IPS DF 4.7 (cell line): ENCODE measurements around the gene THBS4.

Source experiments
- DNase-seq: peaks from one replicate; pipeline ENCODE4 v3.0.0-alpha.2; 2013; ENCODE audit warnings: low spot score; ENCODE audit errors: extremely low read depth

THBS4 gene

DNA sequence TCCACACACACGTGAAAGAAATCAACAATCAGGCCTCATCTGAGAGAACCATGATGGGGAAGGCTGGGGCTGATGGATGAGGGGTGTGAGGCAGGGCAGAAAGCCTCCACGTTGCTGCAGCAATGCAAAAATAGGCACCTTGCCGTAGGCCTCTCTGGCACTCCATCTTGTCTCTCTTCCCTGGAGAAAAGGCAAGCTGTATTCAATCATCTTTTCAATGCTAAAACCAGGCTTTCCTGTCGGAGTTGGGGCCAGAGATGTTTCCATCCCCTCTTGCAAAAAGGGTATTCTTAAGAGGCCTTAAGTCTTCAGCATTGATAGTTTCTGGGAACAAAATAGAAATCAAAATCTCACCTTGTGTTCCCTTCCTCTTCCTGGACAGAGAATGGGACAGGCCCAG lies 80.9 kb downstream of the THBS4 start:
- no peak for DNase-seq

DNA sequence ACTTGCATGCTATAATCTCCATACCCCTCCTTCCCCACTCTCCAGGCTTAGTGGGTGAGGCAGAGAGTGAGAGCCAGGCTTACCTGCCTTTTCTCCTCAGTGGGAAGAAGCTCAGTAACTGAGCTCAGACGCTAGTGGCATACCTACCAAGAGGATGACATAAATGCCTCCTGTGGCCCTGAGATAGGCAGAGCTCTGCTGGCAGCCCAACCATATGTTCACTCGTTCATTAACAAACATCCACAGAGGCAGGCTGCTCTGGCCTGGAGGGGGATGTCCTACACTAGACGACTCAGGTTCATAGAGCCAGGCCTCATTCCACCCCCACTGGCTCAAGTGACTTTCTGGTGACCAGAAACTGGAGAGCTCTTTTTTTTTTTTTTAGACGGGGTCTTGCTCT lies 81.3 kb downstream of the THBS4 start:
- no peak for DNase-seq

DNA sequence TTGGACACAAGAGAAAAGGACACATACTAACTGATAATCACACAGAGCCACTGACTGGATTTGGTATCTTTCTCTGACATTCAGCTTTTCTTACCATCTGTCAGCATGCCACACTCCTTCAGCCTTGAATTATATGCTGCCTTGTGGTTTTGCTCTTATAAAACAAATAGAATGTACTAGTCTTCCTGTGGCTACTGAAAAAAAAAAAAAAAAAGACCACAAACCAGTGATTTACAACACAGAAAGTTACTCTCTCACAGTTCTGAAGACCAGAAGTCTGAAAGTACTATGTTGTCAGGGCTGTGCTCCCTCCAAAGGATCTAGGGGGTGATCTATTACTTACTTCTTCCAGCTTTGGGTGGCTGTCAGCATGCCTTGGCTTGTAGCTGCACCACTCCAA lies 82.3 kb downstream of the THBS4 start:
- DNase-seq: no peak

DNA sequence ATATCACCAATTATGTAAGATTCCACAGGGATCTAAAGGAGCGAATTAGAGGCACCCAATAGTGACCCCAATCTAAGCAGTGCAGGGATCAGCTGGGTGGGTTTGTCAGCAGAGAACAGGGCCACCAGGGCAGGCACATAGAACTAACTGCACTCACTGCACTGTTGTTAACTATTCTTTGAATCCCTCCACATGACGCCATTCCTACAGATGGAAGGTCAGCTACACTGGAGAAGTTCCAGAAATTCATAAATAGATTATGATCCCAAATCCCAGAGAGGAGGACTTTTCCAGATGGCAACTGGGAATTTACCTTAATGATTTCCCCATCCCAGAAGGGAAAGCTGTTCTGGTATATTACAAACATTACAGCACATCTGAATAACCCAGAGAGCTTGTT lies 84.2 kb downstream of the THBS4 start:
- DNase-seq: no peak

DNA sequence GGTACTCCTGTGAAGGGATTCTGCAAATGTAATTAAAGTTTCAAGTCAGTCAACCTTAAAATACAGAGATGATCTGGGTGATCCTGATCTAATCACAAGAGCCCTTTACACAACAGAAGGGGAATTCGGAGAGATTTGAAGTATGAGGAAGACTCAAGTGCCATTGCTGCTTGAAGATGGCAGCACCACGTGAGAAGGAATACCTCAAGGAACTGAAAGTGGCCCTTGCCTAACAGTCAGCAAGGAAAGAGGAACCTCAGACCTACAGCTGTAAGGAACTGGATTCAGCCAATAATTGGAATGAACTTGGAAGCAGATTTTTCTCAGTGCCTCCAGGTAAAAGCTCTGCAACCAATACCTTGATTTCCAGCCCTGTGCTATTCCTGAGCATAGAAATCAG lies 87.4 kb downstream of the THBS4 start:
- no peak for DNase-seq

DNA sequence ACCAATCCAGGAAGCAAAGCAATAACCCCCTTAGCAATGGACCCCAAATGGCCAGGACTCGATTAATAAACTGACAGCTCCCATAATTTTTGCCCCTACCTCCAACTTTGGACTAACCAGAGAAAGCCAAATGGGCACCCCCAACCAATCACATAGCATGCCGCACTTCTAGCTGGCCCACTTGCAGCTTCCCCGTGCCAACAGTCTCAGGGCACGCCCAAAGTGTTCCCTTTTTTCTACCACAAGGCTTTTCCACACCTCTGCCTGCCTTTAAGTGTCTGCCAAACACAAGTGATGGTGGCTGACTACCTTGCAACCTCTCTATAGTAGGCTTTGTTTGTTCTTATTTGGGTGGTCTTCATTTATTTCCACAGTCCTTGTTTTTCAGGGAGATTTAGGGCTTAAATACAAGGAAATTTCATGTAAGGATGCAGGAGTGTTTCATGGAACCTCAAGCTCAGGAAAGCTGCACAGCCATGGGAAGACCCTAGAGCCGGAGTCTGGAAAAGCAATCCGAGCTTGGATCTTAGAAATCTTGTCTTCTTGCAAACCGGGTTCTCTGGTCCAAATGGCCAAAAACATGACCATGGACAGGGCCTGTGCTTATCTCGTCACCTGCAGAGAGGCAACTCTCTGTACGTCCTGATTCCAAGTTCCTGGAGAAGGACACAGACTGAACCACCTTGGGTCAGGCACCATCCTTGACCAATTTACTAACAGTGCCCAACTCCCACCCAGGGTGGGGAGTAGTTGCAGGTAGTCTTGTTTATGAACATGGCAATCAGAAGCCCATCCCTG lies 89.2 kb downstream of the THBS4 start:
- no peak for DNase-seq

DNA sequence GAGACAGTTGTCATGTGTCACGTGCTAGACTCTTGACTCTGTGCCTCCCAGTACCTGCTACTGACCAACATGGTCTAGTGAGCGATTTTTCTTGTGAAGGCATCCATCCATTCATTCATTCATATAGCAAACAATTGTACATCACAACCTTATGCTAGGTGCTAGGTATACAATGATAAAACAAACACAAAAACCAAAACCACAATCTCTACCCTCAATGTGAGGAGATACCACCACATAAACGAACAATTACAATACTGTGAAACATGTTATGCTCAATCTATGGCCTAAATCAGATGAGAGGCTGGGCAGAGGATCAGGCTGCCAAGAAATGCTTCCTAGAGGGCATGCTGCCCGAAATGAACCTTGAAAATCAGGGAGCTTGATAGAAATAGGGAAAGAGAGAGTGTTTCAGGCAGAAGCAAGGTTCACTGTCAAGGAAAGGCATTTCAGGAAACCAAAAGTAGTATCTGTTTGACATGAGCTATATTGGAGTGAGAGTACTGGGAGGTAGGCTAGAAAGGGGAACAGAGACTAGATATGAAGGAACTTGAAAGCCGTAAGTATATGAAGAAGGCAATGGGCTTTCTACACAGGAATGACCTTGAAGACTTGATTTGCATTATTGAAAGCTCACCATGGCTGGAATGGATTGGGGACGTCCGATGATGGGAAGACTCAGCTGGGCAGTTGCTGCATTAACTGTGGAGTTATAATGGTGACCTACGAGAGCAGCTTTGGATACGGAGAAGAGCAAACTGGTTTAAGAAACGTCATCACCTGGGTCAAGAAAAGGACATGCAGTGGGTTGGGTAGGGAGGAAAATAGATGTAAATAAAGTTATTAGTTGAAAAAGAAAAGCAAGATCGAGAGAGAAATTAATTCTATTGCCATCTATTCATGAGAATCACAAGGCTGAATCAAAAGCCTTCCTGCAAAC lies 90.1 kb downstream of the THBS4 start:
- DNase-seq: no peak

DNA sequence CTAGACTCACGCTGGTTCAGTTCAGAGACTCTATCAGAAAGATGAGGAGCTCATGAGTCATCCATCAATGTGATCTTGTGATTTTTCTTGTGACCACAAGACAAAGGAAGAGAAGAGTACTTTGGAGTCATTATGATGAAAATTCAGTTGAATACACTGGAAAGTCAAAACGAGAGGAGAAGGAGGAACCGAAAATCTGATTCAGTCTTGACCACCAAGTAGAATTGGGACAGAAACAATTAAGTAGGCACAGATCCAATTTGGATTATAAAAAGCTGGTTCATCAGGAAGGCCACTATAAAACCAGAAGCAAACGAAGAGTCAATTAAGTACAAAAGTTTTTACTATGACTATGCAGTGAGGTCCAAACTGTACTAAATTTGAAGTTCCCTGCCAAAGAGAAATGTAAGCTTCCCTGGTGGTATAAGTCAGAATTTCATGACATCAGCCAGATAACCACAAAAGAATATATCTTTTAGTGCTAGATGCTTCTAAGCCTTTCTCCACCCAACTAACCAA lies 90.9 kb downstream of the THBS4 start:
- no peak for DNase-seq

DNA sequence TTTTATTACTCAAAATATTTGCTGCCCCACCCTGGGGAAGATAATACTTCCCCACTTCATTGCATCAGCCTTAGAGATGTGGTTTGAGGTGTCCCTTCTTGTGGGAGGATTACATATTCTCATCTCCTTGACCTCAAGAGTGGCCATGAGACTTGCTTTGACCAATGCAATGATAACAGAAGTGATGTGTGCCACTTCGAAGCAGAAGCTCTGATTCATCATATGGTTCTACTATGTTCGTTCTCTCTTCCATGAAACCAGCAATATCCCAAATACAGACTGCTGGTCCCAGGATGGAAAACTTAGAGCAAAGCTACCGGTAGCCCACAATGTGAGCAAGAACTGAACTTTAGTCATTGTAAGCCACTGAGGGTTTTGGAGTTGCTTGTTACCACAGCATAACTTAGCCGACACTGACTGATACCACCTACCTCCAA lies 92.0 kb downstream of the THBS4 start:
- no peak for DNase-seq

DNA sequence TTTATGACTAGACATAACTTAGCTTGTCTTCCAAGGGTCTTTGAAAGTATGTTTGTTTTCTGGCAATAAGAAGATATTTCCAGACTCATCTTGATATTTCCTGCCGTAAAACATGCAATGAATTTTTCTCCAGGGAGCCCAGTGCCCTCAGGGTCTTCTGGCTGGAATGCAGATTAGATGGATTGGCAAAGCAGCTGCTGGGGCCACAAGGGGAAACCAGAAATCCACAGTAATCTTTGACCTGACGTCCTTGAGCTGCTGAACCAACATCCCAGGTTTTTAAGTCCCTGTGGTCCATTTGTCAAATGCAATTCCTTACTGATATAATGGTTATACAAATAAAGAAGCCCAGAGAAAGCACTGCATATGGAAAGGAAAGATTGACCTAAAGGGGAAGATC lies 93.0 kb downstream of the THBS4 start:
- DNase-seq: no peak

DNA sequence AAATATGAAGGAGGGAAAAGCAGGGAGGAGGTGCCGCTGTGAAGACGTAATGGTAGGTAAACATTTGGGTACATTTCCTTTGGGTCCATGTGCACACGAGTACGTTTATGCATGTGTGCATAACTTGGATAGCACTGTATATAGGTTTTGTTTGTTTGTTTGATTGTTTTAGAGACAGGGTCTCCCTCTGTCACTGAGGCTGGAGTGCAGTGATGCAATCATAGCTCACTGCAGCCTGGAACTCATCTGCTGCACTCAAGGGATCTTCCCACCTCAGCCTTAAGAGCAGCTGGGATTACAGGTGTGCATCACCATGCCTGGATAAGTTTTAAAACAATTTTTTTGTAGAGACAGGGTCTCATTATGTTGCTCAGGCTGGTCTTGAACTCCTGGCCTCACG lies 94.0 kb downstream of the THBS4 start:
- DNase-seq: no peak
